ENCODE data around the gene CEP128.

Gene CEP128

DNA sequence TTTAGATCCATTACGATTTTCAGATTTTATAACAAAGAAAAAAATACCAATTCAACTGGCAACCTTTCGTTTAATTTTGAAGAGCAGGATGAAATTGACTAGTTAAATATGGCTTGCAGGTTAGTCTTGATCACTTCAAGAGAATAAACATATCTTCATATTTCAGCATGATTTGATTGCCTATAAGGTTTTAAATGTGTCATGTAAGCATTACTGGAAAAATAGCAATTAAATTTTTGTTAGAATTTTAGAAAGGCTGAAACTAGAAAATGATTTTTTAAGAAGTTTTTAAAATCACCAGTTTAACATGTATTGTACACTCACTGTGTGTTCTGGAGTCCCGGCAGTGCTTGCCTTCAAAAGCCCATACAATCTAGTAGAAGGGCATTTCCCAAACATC lies 420.1 kb downstream of the CEP128 start:
- H2AK5ac ChIP-seq (ENCODE audit: low read length): no peak overlapping the region
- no peak for DNase-seq
- no CpG with 5 or more reads among the region's 3 CpGs for WGBS (ENCODE audit: extremely low coverage, insufficient coverage, insufficient read length)

GRCh38 chr14:80519002-80519401 lies 422.5 kb downstream of the CEP128 start:
- DNase-seq: no peak
- no peak overlapping the region for H2AK5ac ChIP-seq (ENCODE audit: low read length)
- no peak overlapping the region for H3K23ac ChIP-seq (ENCODE audit: low read length)
- H3K27ac ChIP-seq (ENCODE audit: low read depth, low read length): no peak overlapping the region
- no peak overlapping the region for H4K8ac ChIP-seq (ENCODE audit: low read depth, low read length)
- H2BK5ac ChIP-seq (ENCODE audit: low read depth, low read length, poor library complexity): no peak overlapping the region
- H3K9me3 ChIP-seq (ENCODE audit: insufficient read depth, low read depth, low read length): no peaks in the 10 kb centered on the region
- no peaks in the 10 kb centered on the region for H3K79me1 ChIP-seq (ENCODE audit: low read length)
- no peak overlapping the region for H3K4me2 ChIP-seq (ENCODE audit: low read length)
- no peak overlapping the region for H3K4ac ChIP-seq (ENCODE audit: low read depth, low read length)
- H3K4me3 ChIP-seq (ENCODE audit: low read depth, low read length): no peak overlapping the region
- H3K18ac ChIP-seq (ENCODE audit: low read length): no peak overlapping the region
- no peaks in the 10 kb centered on the region for H3K4me1 ChIP-seq (ENCODE audit: control insufficient read depth in 1 of 2, insufficient read depth in 2 of 2, low read length in 2 of 2)
- H3K9ac ChIP-seq (ENCODE audit: low read length): no peak overlapping the region
- H3K36me3 ChIP-seq (ENCODE audit: control insufficient read depth in 1 of 2, insufficient read depth in 2 of 2, low read length in 2 of 2): peaks cover 0 to 3% of the 10 kb centered on the region in 2 experiments
- H4K91ac ChIP-seq (ENCODE audit: low read depth, low read length): no peak overlapping the region
- H2AFZ ChIP-seq (ENCODE audit: insufficient read depth, low read length, poor library complexity): no peak overlapping the region
- no peak overlapping the region for H2BK12ac ChIP-seq (ENCODE audit: low read length)
- H3K27me3 ChIP-seq (ENCODE audit: insufficient read depth, low read length): no peaks in the 10 kb centered on the region
- H2BK120ac ChIP-seq (ENCODE audit: insufficient read depth, low read length, poor library complexity): no peak overlapping the region
- H4K12ac ChIP-seq (ENCODE audit: low read depth, low read length): no peak overlapping the region
- H3K14ac ChIP-seq (ENCODE audit: low read length): no peak overlapping the region
- H3K79me2 ChIP-seq (ENCODE audit: control insufficient read depth, insufficient read depth, low read length, poor library complexity): no peaks in the 10 kb centered on the region

More for the DNA sequence above, 420.1 kb downstream of the CEP128 start:
- no peaks in the 10 kb centered on the region for H3K36me3 ChIP-seq (ENCODE audit: control insufficient read depth in 1 of 2, insufficient read depth in 2 of 2, low read length in 2 of 2)
- no peak overlapping the region for H3K4me3 ChIP-seq (ENCODE audit: low read depth, low read length)
- H3K9ac ChIP-seq (ENCODE audit: low read length): no peak overlapping the region
- H3K9me3 ChIP-seq (ENCODE audit: insufficient read depth, low read depth, low read length): no peaks in the 10 kb centered on the region
- H3K4me1 ChIP-seq (ENCODE audit: control insufficient read depth in 1 of 2, insufficient read depth in 2 of 2, low read length in 2 of 2): no peaks in the 10 kb centered on the region
- no peak overlapping the region for H4K12ac ChIP-seq (ENCODE audit: low read depth, low read length)
- no peak overlapping the region for H3K14ac ChIP-seq (ENCODE audit: low read length)
- no peak overlapping the region for H2BK12ac ChIP-seq (ENCODE audit: low read length)
- no peak overlapping the region for H3K27ac ChIP-seq (ENCODE audit: low read depth, low read length)
- no peaks in the 10 kb centered on the region for H3K27me3 ChIP-seq (ENCODE audit: insufficient read depth, low read length)
- no peak overlapping the region for H3K23ac ChIP-seq (ENCODE audit: low read length)
- H2BK5ac ChIP-seq (ENCODE audit: low read depth, low read length, poor library complexity): no peak overlapping the region
- H2BK120ac ChIP-seq (ENCODE audit: insufficient read depth, low read length, poor library complexity): no peak overlapping the region
- H3K79me1 ChIP-seq (ENCODE audit: low read length): no peaks in the 10 kb centered on the region
- no peak overlapping the region for H4K8ac ChIP-seq (ENCODE audit: low read depth, low read length)
- no peak overlapping the region for H3K4me2 ChIP-seq (ENCODE audit: low read length)
- no peak overlapping the region for H3K18ac ChIP-seq (ENCODE audit: low read length)
- no peak overlapping the region for H4K91ac ChIP-seq (ENCODE audit: low read depth, low read length)
- H3K4ac ChIP-seq (ENCODE audit: low read depth, low read length): no peak overlapping the region
- no peak overlapping the region for H2AFZ ChIP-seq (ENCODE audit: insufficient read depth, low read length, poor library complexity)
- no peaks in the 10 kb centered on the region for H3K79me2 ChIP-seq (ENCODE audit: control insufficient read depth, insufficient read depth, low read length, poor library complexity)

GRCh38 chr14:80518173-80518572 lies 423.4 kb downstream of the CEP128 start:
- no peak overlapping the region for H2BK12ac ChIP-seq (ENCODE audit: low read length)
- H4K91ac ChIP-seq (ENCODE audit: low read depth, low read length): no peak overlapping the region
- no peak overlapping the region for H2BK5ac ChIP-seq (ENCODE audit: low read depth, low read length, poor library complexity)
- no peak overlapping the region for H3K4me2 ChIP-seq (ENCODE audit: low read length)
- no peak overlapping the region for H2BK120ac ChIP-seq (ENCODE audit: insufficient read depth, low read length, poor library complexity)
- H2AK5ac ChIP-seq (ENCODE audit: low read length): no peak overlapping the region
- H3K79me2 ChIP-seq (ENCODE audit: control insufficient read depth, insufficient read depth, low read length, poor library complexity): no peaks in the 10 kb centered on the region
- H3K4me1 ChIP-seq (ENCODE audit: control insufficient read depth in 1 of 2, insufficient read depth in 2 of 2, low read length in 2 of 2): no peaks in the 10 kb centered on the region
- no peak overlapping the region for H3K27ac ChIP-seq (ENCODE audit: low read depth, low read length)
- WGBS (ENCODE audit: extremely low coverage, insufficient coverage, insufficient read length): no CpG with 5 or more reads among the region's 4 CpGs
- H4K12ac ChIP-seq (ENCODE audit: low read depth, low read length): no peak overlapping the region
- H3K79me1 ChIP-seq (ENCODE audit: low read length): no peaks in the 10 kb centered on the region
- no peak overlapping the region for H2AFZ ChIP-seq (ENCODE audit: insufficient read depth, low read length, poor library complexity)
- H3K9me3 ChIP-seq (ENCODE audit: insufficient read depth, low read depth, low read length): no peaks in the 10 kb centered on the region
- DNase-seq: no peak
- H3K18ac ChIP-seq (ENCODE audit: low read length): no peak overlapping the region
- no peak overlapping the region for H4K8ac ChIP-seq (ENCODE audit: low read depth, low read length)
- no peak overlapping the region for H3K4me3 ChIP-seq (ENCODE audit: low read depth, low read length)
- peaks cover 0 to 3% of the 10 kb centered on the region in 2 experiments for H3K36me3 ChIP-seq (ENCODE audit: control insufficient read depth in 1 of 2, insufficient read depth in 2 of 2, low read length in 2 of 2)
- no peak overlapping the region for H3K9ac ChIP-seq (ENCODE audit: low read length)
- H3K14ac ChIP-seq (ENCODE audit: low read length): no peak overlapping the region
- no peak overlapping the region for H3K4ac ChIP-seq (ENCODE audit: low read depth, low read length)
- no peak overlapping the region for H3K23ac ChIP-seq (ENCODE audit: low read length)
- H3K27me3 ChIP-seq (ENCODE audit: insufficient read depth, low read length): no peaks in the 10 kb centered on the region

DNA sequence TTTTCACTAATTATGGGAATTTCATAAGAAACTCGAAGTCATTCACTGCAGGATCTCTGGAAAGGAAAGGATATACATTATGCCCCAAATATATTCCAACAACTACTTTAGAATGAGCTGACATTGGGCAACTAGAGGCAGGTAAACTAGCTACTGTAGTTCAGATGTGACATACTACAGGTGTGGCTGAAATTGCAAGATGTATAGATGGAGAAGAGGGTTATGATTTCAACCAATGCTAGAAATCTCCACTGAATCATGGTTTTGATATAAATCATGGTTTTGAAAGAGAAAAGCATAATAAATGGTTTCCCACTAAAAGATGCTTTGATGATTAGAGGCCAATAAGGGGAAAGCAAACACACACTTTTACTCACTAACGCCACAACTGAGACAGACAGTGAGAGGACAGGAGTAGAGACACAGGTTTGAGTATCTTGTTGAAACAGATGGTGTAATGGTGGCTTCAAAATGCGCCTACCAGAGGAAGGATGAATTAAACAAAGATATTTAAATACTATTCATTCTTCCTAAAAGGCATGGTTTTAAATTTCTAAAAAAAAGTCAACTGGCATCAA lies 434.2 kb downstream of the CEP128 start:
- H3K4ac ChIP-seq (ENCODE audit: low read depth, low read length): no peak overlapping the region
- no peak for DNase-seq
- no peak overlapping the region for H4K12ac ChIP-seq (ENCODE audit: low read depth, low read length)
- no peak overlapping the region for H3K27ac ChIP-seq (ENCODE audit: low read depth, low read length)
- H4K8ac ChIP-seq (ENCODE audit: low read depth, low read length): no peak overlapping the region
- no peak overlapping the region for H2BK120ac ChIP-seq (ENCODE audit: insufficient read depth, low read length, poor library complexity)
- H3K4me1 ChIP-seq (ENCODE audit: control insufficient read depth in 1 of 2, insufficient read depth in 2 of 2, low read length in 2 of 2): no peaks in the 10 kb centered on the region
- H3K9ac ChIP-seq (ENCODE audit: low read length): no peak overlapping the region
- H3K18ac ChIP-seq (ENCODE audit: low read length): no peak overlapping the region
- WGBS (ENCODE audit: extremely low coverage, insufficient coverage, insufficient read length): no CpG with 5 or more reads among the region's 3 CpGs
- H3K4me3 ChIP-seq (ENCODE audit: low read depth, low read length): no peak overlapping the region
- no peak overlapping the region for H3K4me2 ChIP-seq (ENCODE audit: low read length)
- no peak overlapping the region for H2AK5ac ChIP-seq (ENCODE audit: low read length)
- H2BK5ac ChIP-seq (ENCODE audit: low read depth, low read length, poor library complexity): no peak overlapping the region
- no peaks in the 10 kb centered on the region for H3K27me3 ChIP-seq (ENCODE audit: insufficient read depth, low read length)
- H3K14ac ChIP-seq (ENCODE audit: low read length): no peak overlapping the region
- no peaks in the 10 kb centered on the region for H3K9me3 ChIP-seq (ENCODE audit: insufficient read depth, low read depth, low read length)
- no peak overlapping the region for H3K23ac ChIP-seq (ENCODE audit: low read length)
- H2AFZ ChIP-seq (ENCODE audit: insufficient read depth, low read length, poor library complexity): no peak overlapping the region
- no peak overlapping the region for H2BK12ac ChIP-seq (ENCODE audit: low read length)
- H3K79me1 ChIP-seq (ENCODE audit: low read length): no peaks in the 10 kb centered on the region
- no peaks in the 10 kb centered on the region for H3K79me2 ChIP-seq (ENCODE audit: control insufficient read depth, insufficient read depth, low read length, poor library complexity)
- no peak overlapping the region for H4K91ac ChIP-seq (ENCODE audit: low read depth, low read length)
- no peaks in the 10 kb centered on the region for H3K36me3 ChIP-seq (ENCODE audit: control insufficient read depth in 1 of 2, insufficient read depth in 2 of 2, low read length in 2 of 2)
